Activated CD8-positive, alpha-beta memory T cell treated with anti-CD3 and anti-CD28 coated beads, Interleukin-2, amount 50 U/mL, for 24 hours (primary cell): Measurements from ENCODE around the gene MESP2.

Source experiments
- DNase-seq: peaks from one replicate; pipeline ENCODE4 v3.0.0-alpha.2; 2020; ENCODE audit errors: extremely low read depth

The MESP2 gene

GRCh38 chr15:89776274-89777072 is at the start of gene MESP2:
Gene MESP2 (plus strand): TSS chr15:89776332. CDS start chr15:89776358, 26 bp downstream.
- no peak for DNase-seq

- DNase-seq: no peak
Measured at GRCh38 chr15:89728254-89728653, 47.9 kb upstream of the MESP2 start.

GRCh38 chr15:89731275-89731674 is 44.9 kb upstream of the MESP2 start:
- DNase-seq: no peak

GRCh38 chr15:89732451-89733172 is 43.5 kb upstream of the MESP2 start:
- no peak for DNase-seq

GRCh38 chr15:89735773-89736172 is 40.4 kb upstream of the MESP2 start:
- no peak for DNase-seq

- DNase-seq: no peak
Measured at GRCh38 chr15:89740137-89740536, 36.0 kb upstream of the MESP2 start.

GRCh38 chr15:89743011-89743410 is 33.1 kb upstream of the MESP2 start:
- DNase-seq: no peak

- DNase-seq: no peak
Measured at GRCh38 chr15:89743594-89743993, 32.5 kb upstream of the MESP2 start.

GRCh38 chr15:89745131-89745530 is 31.0 kb upstream of the MESP2 start:
- no peak for DNase-seq

GRCh38 chr15:89745768-89746167 is 30.4 kb upstream of the MESP2 start:
- no peak for DNase-seq

- no peak for DNase-seq
Measured at GRCh38 chr15:89746386-89746780, 29.7 kb upstream of the MESP2 start.

GRCh38 chr15:89747708-89748682 is 28.1 kb upstream of the MESP2 start:
- no peak for DNase-seq

GRCh38 chr15:89749054-89749453 is 27.1 kb upstream of the MESP2 start:
- DNase-seq: no peak

GRCh38 chr15:89749526-89749925 is 26.6 kb upstream of the MESP2 start:
- DNase-seq: no peak

- no peak for DNase-seq
Measured at GRCh38 chr15:89749951-89750559, 26.1 kb upstream of the MESP2 start.

GRCh38 chr15:89750560-89751542 is 25.3 kb upstream of the MESP2 start, which contains the start of gene MESP1:
Gene MESP1 (minus strand): TSS chr15:89751249. CDS start chr15:89751231, 18 bp downstream.
- DNase-seq: peak; percentile 47

- no peak for DNase-seq
Measured at GRCh38 chr15:89751748-89752147, 24.4 kb upstream of the MESP2 start.

- DNase-seq: no peak
Measured at GRCh38 chr15:89753855-89754254, 22.3 kb upstream of the MESP2 start.

GRCh38 chr15:89754361-89755154 is 21.6 kb upstream of the MESP2 start:
- no peak for DNase-seq
